GM18867 (cell line): ENCODE data around the gene MDH1B.

Experiments
- ATAC-seq: cut with Tn5 transposase; IDR thresholded peaks from one replicate; pipeline ENCODE4 v1.9.1; 2021; ENCODE audit warnings: mild to moderate bottlenecking, moderate library complexity; ENCODE audit not compliant: unreplicated experiment

MDH1B gene

DNA sequence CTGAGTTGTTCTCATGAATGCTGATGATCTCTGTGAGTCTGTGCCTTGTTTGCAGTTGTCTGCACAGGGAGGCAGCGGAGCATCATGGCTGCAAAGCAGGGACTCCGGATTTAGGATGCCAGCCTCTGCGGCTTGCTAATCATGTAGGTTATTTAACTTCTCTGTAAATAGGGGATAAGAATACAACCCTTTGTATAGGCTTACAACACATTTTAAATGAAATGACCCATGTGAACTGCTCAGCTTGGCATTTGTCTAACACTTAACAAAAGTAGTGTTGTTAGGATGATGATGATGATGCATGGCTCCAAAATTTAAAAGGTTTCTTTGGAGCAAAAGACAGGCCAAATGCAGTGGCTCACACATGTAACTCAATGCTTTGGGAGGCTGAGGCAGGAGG, 66.3 kb downstream of the MDH1B start:
- no peak for ATAC-seq

DNA sequence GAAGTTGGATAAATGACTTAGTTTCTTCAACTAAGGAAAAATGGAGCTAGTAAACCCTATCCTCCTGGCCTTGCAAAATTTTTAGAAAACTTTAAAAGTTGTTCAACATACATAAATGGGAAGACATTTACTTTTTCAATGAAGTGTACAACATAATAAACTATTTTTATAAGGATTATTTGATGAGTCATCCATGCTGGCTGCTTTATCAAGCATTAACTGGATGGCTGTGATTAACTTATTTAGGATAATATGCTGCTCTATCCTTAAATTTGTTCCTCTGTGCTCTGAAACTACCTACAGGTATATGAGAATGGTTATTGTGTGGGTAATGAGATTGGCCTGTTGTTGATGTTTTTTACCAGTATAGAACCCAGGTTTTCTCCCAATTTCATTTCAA, 68.2 kb downstream of the MDH1B start:
- no peak for ATAC-seq

DNA sequence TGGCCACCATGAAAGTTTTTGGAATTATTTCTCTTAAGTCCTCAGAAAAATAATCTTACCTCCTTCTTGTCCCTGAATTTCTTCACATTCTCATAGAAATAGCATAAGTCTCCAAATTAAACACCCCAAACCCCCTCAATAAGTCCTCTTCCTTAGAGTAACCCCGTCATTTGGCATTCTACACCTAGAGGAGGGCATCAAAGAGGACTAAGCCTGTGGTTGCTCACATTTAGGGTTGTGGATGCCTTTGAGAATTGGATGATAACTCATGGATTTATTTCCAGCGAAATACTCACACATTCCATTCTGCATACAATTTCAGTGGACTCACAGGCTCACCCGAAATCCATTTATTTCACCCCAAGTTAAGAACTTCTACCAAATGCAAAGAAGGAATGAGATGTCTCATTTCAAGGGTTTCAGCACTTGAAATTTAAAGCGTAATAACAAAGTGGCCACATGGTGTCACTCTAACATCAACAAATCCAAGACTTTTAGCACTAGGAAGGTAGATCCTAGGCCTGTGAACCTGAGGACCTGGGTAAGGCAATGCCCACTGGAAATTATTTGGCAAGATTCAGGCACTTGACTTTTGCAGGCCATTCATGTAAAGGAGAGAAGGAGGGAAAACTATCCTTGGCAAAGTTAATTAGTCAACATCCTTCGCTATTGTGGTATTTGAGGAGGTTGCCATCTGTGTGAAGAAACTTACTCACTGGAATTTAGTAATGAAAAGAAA, 71.6 kb downstream of the MDH1B start:
- peak; percentile 65 for ATAC-seq

DNA sequence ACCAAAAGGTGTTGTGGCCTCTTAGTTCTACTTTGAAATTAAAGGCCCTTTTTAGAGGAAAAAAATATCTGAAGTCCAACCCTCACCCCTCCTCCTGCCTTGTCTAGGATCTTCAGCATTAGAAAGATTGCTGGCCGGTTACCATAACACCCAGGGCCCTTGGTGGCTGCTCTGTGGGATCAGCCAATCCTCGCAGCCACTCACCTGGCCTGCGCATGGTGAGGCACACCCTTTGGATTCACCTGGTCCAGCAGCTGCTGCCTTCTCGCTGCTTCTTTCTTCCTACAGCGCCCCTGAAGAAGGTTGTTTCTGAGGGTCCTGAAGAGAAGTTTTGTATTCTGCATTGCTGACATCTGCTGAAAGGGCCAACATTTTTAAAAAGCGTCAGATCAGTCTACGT, 72.2 kb downstream of the MDH1B start:
- no peak for ATAC-seq

DNA sequence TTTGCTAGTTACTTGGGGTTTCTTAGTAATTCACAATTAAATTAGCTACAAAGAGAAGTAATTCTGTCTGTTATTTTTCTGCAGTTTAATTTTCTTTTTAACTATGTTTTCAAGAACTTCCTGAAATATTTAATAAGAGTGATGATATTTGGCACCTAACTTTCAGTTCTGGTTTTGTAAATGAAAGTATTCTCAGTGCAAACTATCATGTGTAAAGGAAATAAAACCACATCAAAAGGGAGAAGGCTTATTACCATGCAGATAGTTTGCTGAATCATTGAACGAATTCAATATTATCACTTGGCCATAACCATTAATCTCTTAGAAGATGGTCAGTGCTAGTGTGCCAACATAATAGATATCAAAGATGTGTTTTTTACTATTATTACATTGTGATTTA, 76.1 kb downstream of the MDH1B start:
- ATAC-seq = no peak

DNA sequence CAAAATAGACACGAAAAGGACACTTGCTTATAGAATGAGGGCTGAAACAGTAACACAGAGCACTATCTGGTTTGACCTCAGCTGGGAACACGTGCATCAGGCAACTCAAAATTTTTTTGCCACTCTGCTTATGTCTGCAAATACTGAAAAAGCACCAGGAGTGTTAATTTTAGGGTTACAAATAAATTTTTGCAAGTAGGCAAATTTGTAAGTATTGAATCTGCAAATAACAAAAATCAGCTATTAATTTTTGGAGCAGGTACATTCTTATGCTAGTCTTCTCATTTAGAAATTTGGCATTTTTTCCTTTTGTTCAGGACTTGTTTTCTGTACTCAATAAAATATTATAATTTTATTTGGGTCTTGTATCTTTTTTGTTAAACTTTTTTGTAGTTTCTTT, 76.7 kb downstream of the MDH1B start:
- ATAC-seq = no peak
